NCI-H774 (cell line): ENCODE measurements around the gene CASP8AP2.
"Not testable (repeated sequence)": the region's sequence is repeated elsewhere in the genome, so short reads cannot be mapped to it uniquely, and the experiment has no call there.

Experiments
- DNase-seq: peaks from one replicate; lab custom pipeline; 2025; lab: John Stamatoyannopoulos, UW

CASP8AP2 gene

DNA sequence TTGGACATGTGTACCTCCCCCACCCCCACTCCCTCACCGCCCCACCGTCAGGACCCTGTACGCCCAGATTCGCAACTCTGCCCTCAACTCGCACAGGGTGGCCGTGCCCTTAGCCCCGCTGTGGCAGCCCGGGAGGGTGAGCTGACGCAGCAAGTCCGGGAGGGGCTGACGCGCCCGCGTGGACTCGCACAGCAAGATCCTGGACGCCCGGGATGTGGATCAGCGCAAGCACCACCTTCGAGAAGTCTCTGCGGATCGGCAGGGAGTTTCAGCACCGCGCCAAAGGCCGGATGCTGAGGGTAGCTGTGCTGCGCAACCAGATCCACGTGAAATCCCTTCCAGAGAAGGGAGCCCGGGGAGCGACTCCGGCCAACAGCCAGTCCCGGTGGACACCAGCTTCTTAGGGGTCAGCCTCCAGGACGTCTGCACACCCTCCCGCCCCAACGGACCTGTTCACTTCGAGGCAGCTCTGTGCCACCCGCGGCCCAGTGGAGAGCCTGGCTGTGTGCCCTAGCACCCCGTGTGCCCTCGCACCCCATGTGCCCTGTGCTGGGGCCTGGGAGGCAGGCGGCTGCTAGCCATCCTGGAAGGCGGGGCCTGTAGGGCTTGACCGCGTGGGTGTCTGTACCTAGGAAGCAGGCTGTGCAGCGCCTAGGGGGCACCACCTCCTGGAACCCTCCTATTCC, 57.9 kb downstream of the CASP8AP2 start:
- no peak for DNase-seq

DNA sequence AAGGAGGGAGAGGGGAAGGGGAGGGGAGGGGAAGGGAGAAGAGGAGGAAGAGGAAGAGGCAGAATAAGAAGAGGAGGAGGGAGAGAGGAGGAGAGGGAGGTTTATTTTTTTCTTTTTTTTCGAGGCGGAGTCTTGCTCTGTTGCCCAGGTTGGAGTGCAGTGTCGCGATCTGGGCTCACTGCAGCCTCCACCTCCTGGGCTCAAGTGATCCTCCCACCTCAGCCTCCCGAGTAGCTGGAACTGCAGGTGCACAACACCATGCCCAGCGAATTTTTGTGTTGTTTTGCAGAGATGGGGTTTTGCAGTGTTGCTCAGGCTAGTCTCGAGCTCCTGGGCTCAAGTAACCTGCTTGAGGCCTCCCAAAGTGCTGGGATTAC, 58.4 kb downstream of the CASP8AP2 start:
- no peak for DNase-seq

GRCh38 chr6:89888871-89889270, 59.2 kb downstream of the CASP8AP2 start:
- DNase-seq: no peak

DNA sequence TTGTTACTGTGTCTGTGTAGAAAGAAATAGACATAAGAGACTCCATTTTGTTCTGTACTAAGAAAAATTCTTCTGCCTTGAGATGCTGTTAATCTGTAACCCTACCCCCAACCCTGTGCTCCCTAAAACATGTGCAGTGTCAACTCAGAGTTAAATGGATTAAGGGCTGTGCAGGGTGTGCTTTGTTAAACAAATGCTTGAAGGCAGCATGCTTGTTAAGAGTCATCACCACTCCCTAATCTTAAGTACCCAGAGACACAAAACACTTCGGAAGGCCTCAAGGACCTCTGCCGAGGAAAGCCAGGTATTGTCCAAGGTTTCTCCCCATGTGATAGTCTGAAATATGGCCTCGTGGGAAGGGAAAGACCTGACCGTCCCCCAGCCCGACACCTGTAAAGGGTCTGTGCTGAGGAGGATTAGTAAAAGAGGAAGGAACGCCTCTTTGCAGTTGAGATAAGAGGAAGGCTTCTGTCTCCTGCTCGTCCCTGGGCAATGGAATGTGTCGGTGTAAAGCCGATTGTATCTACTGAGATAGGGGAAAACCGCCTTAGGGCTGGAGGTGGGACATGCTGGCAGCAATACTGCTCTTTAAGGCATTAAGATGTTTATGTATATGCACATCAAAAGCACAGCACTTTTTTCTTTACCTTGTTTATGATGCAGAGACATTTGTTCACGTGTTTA, 61.3 kb downstream of the CASP8AP2 start:
- DNase-seq: not testable (repeated sequence)

GRCh38 chr6:89892577-89892976, 62.9 kb downstream of the CASP8AP2 start:
- not testable (repeated sequence) for DNase-seq

DNA sequence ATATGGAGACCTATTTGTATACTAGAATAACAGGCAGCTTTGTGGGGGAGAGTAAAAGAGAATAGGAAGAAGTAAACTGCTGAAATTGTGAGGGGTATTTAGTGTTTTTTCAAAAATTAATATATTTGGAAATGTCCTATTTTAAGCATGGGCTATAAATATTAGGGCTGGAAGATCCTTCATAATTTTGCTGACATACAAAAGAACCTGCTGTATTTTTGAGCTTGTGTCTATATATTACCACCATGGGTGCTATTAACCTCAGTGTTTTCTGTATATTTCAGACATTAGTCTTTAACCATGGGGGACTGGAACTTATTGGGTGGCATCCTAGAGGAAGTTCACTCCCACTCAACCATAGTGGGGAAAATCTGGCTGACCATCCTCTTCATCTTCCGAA, 64.5 kb downstream of the CASP8AP2 start, which contains the start of gene GJA10:
GJA10 (plus strand) TSS at position 301 of the 400 bp plus-strand sequence; CDS start at position 301, 0 bp downstream.
- DNase-seq: no peak

DNA sequence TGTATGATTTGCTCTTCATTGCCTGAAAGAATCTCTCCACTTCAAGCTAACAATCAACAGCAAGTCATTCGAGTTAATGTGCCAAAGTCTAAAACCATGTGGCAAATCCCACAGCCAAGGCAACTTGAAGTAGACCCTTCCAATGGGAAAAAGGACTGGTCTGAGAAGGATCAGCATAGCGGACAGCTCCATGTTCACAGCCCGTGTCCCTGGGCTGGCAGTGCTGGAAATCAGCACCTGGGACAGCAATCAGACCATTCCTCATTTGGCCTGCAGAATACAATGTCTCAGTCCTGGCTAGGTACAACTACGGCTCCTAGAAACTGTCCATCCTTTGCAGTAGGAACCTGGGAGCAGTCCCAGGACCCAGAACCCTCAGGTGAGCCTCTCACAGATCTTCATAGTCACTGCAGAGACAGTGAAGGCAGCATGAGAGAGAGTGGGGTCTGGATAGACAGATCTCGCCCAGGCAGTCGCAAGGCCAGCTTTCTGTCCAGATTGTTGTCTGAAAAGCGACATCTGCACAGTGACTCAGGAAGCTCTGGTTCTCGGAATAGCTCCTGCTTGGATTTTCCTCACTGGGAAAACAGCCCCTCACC, 65.7 kb downstream of the CASP8AP2 start:
- no peak for DNase-seq

DNA sequence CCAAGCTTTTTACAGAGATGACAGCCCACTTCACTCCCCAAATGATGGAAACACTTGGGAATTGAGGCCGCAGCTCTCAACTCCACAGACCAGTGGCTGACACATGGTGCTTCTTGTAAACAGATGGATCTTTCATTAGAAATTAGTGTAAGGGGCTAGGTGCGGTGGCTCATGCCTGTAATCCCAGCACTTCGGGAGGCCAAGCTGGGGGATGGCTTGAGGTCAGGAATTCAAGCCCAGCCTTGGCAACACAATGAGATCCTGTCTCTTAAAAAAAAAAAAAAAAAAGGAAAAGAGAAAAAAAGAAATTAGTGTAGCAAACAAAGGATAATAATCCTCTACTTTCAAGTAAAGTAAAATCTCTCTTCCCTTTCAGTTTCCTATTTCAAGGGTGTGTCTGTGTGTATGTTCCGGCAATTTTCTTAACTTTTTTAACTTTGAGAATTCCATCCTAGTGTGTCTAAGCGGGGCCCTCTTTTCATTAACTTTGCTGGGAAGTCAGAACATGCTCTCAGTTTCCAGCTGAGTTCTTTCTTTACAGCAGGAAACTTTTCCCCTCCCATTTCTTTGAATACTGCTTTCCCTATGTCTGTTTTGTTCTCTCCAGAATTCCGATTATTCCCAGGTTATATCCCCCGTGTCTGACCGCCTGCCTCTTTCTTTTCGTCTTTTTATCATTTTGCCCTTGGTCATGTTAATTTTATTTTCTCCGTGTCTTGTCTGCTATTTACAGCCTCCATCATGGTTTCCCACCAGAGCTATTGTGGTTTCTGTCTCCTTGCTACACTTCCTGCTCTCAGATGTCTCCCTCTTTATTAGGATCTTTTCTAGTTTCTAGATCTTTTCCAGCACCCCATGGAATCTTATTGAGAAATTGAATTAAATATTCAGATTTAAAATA, 80.6 kb downstream of the CASP8AP2 start:
- DNase-seq: not testable (repeated sequence)

GRCh38 chr6:89910902-89911240, 81.2 kb downstream of the CASP8AP2 start:
- no peak for DNase-seq

DNA sequence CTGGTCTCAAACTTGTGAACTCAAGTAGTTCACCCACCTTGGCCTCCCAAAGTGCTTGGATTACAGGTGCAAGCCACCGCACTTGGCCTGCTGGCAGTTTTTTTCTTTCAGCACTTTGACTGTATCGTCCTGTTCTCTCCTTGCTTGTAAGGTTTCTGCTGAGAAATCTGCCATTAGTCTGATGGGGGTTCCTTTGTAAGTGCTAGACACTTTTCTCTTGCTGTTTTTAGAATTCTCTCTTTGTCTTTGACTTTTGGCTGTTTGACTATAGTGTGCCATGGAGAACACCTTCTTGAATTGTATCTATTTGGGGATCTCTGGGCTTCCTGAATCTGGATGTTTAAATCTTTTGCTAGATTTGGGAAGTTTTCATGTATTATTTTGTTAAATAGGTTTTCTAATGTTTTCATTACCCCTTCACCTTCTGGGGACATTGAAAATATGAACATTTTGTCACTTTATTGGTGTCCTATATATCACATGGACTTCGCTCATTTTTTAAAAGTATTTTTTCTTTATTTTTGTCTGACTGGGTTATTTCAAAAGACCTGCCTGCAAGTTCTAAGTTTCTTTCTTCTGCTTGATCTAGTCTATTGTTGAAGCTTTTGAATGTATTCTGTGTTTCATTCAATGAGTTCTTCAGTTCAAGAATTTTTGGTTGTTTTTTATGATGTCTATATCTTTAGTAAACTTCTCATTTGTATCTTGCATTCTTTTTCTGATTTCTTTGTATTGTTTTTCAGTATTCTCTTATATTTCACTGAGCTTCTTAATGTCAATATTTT, 86.6 kb downstream of the CASP8AP2 start:
- no peak for DNase-seq

GRCh38 chr6:89917216-89917615, 87.5 kb downstream of the CASP8AP2 start:
- DNase-seq: no peak

DNA sequence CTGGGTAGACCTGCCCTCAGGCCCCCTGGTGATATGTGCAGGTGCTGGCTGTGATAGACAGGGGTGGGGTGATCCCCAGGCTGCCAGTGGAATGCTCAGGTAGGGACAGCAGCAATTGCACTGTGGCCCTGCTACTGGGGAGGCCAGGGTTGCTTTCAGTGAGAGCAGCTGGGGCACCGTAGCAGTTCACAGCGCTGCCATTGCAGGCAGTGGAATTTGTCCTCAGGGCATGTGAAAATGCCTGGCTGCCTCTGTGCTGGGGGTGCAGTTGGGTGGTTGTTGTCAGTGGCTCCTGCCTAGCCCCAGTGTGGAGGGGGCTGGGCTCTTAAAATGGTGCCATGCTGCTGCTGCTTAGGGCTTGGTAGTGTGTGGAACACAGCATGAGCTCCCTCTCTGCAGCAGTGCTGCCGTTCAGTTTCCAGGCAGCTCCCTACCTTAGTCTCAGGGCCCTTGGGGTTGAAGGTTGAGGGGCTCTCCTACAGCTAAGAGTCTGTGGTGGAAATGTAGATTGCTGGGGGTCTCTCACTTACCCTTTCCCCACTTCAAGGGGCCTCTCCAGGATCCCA, 88.2 kb downstream of the CASP8AP2 start:
- no peak for DNase-seq
